Astrocyte (in vitro differentiated cells and primary cell): ENCODE measurements around the gene SERPINF2.

Source experiments
- EZH2 ChIP-seq: IDR thresholded peaks from 2 replicates; pipeline ENCODE4 v1.6.1; 2012; ENCODE audit warnings: mild to moderate bottlenecking, low read length, inconsistent platforms; ENCODE audit not compliant: insufficient read depth
- TF ChIP-seq, protein P1 (sequence below): IDR thresholded peaks from 2 replicates; pipeline ENCODE4 v1.5.1; 2011; ENCODE audit warnings: low read depth, mild to moderate bottlenecking, inconsistent platforms, low read length, moderate library complexity; ENCODE audit not compliant: insufficient read depth

DNA sequence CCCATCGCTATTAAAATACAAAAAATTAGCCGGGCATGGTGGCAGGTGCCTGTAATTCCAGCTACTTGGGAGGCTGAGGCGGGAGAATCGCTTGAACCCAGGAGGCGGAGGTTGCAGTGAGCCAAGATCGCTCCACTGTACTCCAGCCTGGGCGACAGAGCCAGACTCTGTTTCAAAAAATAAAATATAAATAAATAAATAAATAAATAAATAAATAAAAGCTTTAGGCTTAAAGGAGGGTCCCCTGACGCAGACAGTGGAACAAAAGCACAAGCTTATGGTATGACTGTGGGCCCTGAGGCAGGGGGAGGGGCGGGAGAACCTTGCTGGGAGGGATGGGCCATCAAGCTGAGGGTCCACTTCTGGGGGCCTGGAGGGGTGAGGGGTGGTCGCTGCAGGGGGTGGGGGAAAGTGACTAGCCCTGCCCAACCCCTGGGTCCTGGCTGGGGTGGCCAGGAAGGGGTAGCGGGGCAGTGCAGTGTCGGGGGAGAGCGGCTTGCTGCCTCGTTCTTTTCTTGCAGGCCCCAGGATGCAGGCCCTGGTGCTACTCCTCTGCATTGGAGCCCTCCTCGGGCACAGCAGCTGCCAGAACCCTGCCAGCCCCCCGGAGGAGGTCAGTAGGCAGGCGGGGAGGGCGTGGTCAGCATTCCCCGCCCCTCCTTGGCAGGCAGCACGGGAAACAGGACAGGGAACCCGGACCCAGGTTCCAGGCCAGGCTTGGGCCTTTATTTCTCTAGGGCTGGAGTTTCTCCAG, 23.9 kb downstream of the SERPINF2 start:
- TF ChIP-seq, protein P1, sequence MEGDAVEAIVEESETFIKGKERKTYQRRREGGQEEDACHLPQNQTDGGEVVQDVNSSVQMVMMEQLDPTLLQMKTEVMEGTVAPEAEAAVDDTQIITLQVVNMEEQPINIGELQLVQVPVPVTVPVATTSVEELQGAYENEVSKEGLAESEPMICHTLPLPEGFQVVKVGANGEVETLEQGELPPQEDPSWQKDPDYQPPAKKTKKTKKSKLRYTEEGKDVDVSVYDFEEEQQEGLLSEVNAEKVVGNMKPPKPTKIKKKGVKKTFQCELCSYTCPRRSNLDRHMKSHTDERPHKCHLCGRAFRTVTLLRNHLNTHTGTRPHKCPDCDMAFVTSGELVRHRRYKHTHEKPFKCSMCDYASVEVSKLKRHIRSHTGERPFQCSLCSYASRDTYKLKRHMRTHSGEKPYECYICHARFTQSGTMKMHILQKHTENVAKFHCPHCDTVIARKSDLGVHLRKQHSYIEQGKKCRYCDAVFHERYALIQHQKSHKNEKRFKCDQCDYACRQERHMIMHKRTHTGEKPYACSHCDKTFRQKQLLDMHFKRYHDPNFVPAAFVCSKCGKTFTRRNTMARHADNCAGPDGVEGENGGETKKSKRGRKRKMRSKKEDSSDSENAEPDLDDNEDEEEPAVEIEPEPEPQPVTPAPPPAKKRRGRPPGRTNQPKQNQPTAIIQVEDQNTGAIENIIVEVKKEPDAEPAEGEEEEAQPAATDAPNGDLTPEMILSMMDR, result no peak
- TF ChIP-seq EZH2, result no peak
